HCT116 (cell line): ENCODE measurements around the gene TXNDC17. TPM values are rescaled to one million over a fixed set of nuclear protein-coding genes. Genes with fewer than 3 reads are reported as not detected.

Source experiments
- ATAC-seq: fragments of 200-7000 bp; cut with Tn5 transposase; 2 replicates; pipeline ENCODE4 v1.9.1; 2020; ENCODE audit warnings: mild to moderate bottlenecking, moderate library complexity
- BruUV-seq: library from RNA; stranded (reverse); fragments of 400-500 nt; replicated peaks from 2 replicates; lab custom pipeline; 2021; lab: Mats Ljungman, UMichigan
- CTCF ChIA-PET: fragments of 300-600 bp; sonication (Branson Sonifier 250); formaldehyde crosslinking; loops from one replicate; lab custom pipeline; 2021; ENCODE audit warnings: antibody characterized with exemption; lab: Charles Lee
- POLR2A ChIA-PET: fragments of 300-600, 350-600 bp; sonication (Branson Sonifier 250); formaldehyde crosslinking; loops from one replicate; lab custom pipeline; 2021; ENCODE audit warnings: antibody characterized with exemption; lab: Charles Lee
- RAD21 ChIA-PET, 2 experiments: fragments of 300-600 bp; sonication (Branson Sonifier 250); formaldehyde crosslinking; loops; one replicate each; lab custom pipeline; 2023; ENCODE audit warnings: low total read pairs in 2 of 2; ENCODE audit not compliant: uncharacterized antibody in 2 of 2, unreplicated experiment in 2 of 2, low non-redundant PET in 1 of 2; lab: Charles Lee
- DNase-seq: peaks from one replicate; pipeline ENCODE4 v3.0.0-alpha.2; 2010; ENCODE audit warnings: low read depth, low spot score
- H2AFZ ChIP-seq: fragments of 200-600 bp; shearing (Covaris generic), sonication (generic); 2 replicates; pipeline ENCODE4 v1.6.1; 2017; ENCODE audit warnings: low read depth, mixed run types, mixed read lengths, antibody characterized with exemption, low read length; ENCODE audit not compliant: poor library complexity, severe bottlenecking
- H3K27ac ChIP-seq: 2 replicates; pipeline ENCODE4 v1.5.1; 2012; ENCODE audit warnings: low read depth, low read length
- H3K27me3 ChIP-seq: fragments of 200-600 bp; sonication (generic); 2 replicates; pipeline ENCODE4 v1.6.1; 2016; ENCODE audit warnings: mixed run types, low read length, mixed read lengths; ENCODE audit not compliant: insufficient read depth
- H3K36me3 ChIP-seq, 2 experiments: fragments of 200-500 bp in 1 of 2; fragments of 200-600 bp in 1 of 2; sonication (Bioruptor generic) in 1 of 2; sonication (generic) in 1 of 2; 2 replicates each; pipeline versions ENCODE4 v1.5.1 to v1.6.1; 2014 to 2016; ENCODE audit warnings: low read length in 2 of 2, inconsistent platforms in 1 of 2, mixed read lengths in 1 of 2, mixed run types in 1 of 2; ENCODE audit not compliant: insufficient read depth in 2 of 2, control insufficient read depth in 1 of 2
- H3K4me1 ChIP-seq, 2 experiments: fragments of 200-600 bp in 1 of 2; sonication (generic) in 1 of 2; 2 replicates each; pipeline versions ENCODE4 v1.5.1 to v1.6.1; 2012 to 2017; ENCODE audit warnings: low read length in 2 of 2, inconsistent platforms in 1 of 2, mild to moderate bottlenecking in 1 of 2, mixed read lengths in 1 of 2, mixed run types in 1 of 2, moderate library complexity in 1 of 2; ENCODE audit not compliant: insufficient read depth in 2 of 2, control insufficient read depth in 1 of 2
- H3K4me2 ChIP-seq: fragments of 200-600 bp; sonication (generic); 2 replicates; pipeline ENCODE4 v1.6.1; 2017; ENCODE audit warnings: mixed run types, low read length, mixed read lengths
- H3K4me3 ChIP-seq, 2 experiments: fragments of 200-600 bp in 1 of 2; sonication (generic) in 1 of 2; replicated peaks in 1 of 2; 2 replicates each; pipeline ENCODE4 v1.5.1; 2011 to 2016; ENCODE audit warnings: low read length in 2 of 2, control low read depth in 1 of 2, low read depth in 1 of 2, mild to moderate bottlenecking in 1 of 2, mixed read lengths in 1 of 2, mixed run types in 1 of 2
- H3K79me2 ChIP-seq: fragments of 200-600 bp; sonication (generic); 2 replicates; pipeline ENCODE4 v1.6.1; 2017; ENCODE audit warnings: mild to moderate bottlenecking, mixed run types, low read length, moderate library complexity, mixed read lengths; ENCODE audit not compliant: insufficient read depth
- H3K9ac ChIP-seq: fragments of 200-600 bp; sonication (generic); 2 replicates; pipeline ENCODE4 v1.6.1; 2016; ENCODE audit warnings: low read length, mixed read lengths
- H3K9me2 ChIP-seq: fragments of 200-600 bp; sonication (generic), shearing (Covaris generic); 2 replicates; pipeline ENCODE4 v1.6.1; 2017; ENCODE audit warnings: mixed run types, mild to moderate bottlenecking, moderate library complexity; ENCODE audit not compliant: insufficient read depth
- H3K9me3 ChIP-seq, 2 experiments: fragments of 200-500 bp in 1 of 2; fragments of 200-600 bp in 1 of 2; sonication (Bioruptor generic) in 1 of 2; sonication (generic) in 1 of 2; 2 replicates each; pipeline ENCODE4 v1.6.1; 2014 to 2017; ENCODE audit warnings: low read length in 2 of 2, mixed read lengths in 2 of 2, inconsistent platforms in 1 of 2, low read depth in 1 of 2, mild to moderate bottlenecking in 1 of 2, mixed run types in 1 of 2, moderate library complexity in 1 of 2; ENCODE audit not compliant: control insufficient read depth in 1 of 2, insufficient read depth in 1 of 2
- H4K20me1 ChIP-seq: fragments of 200-600 bp; sonication (generic), shearing (Covaris generic); 2 replicates; pipeline ENCODE4 v1.6.1; 2017; ENCODE audit warnings: mixed run types, mild to moderate bottlenecking, moderate library complexity; ENCODE audit not compliant: insufficient read depth
- CTCF ChIP-seq, 3 experiments: fragments of 200-600 bp in 1 of 3; sonication (generic) in 1 of 3; IDR thresholded peaks in 2 of 3; conservative IDR thresholded peaks in 1 of 3; 2 replicates each; pipeline ENCODE4 v1.5.1; 2012 to 2017; ENCODE audit warnings: low read depth in 2 of 3, low read length in 2 of 3, antibody characterized with exemption in 1 of 3, borderline replicate concordance in 1 of 3, control low read depth in 1 of 3, mild to moderate bottlenecking in 1 of 3, mixed read lengths in 1 of 3, mixed run types in 1 of 3, moderate library complexity in 1 of 3; ENCODE audit not compliant: insufficient read depth in 1 of 3
- EGR1 ChIP-seq: IDR thresholded peaks from 2 replicates; pipeline ENCODE4 v1.6.1; 2012; ENCODE audit warnings: low read depth
- EZH2phosphoT487 ChIP-seq: fragments of 200-600 bp; IDR thresholded peaks from 2 replicates; pipeline ENCODE4 v1.6.1; 2018; ENCODE audit warnings: antibody characterized with exemption, borderline replicate concordance
- FOSL1 ChIP-seq: IDR thresholded peaks from 2 replicates; pipeline ENCODE4 v1.6.1; 2012; ENCODE audit warnings: low read depth
- JUND ChIP-seq: IDR thresholded peaks from 2 replicates; pipeline ENCODE4 v1.6.1; 2012
- POLR2A ChIP-seq: IDR thresholded peaks from 2 replicates; pipeline ENCODE4 v1.7.0; 2011; ENCODE audit warnings: borderline replicate concordance; ENCODE audit not compliant: insufficient read depth, insufficient read length; ENCODE audit errors: extremely low read depth
- POLR2AphosphoS5 ChIP-seq: IDR thresholded peaks from 2 replicates; pipeline ENCODE4 v1.6.1; 2011; ENCODE audit warnings: mild to moderate bottlenecking, low read depth, low read length, moderate library complexity
- RAD21 ChIP-seq: IDR thresholded peaks from 2 replicates; pipeline ENCODE4 v1.6.1; 2012; ENCODE audit warnings: low read depth, mild to moderate bottlenecking
- SIN3A ChIP-seq: IDR thresholded peaks from 2 replicates; pipeline ENCODE4 v1.6.1; 2012; ENCODE audit warnings: low read depth
- SP1 ChIP-seq: IDR thresholded peaks from 2 replicates; pipeline ENCODE4 v1.6.1; 2012; ENCODE audit warnings: low read depth
- TCF7L2 ChIP-seq: IDR thresholded peaks from 2 replicates; pipeline ENCODE4 v1.7.0; 2011; ENCODE audit warnings: borderline replicate concordance, inconsistent platforms; ENCODE audit not compliant: insufficient read depth, insufficient read length; ENCODE audit errors: extremely low read depth
- ZFX ChIP-seq: fragments of 450-650 bp; IDR thresholded peaks from 2 replicates; pipeline ENCODE4 v1.6.1; 2017
- intact Hi-C: fragments of 100-400 bp; cut with micrococcal nuclease; formaldehyde crosslinking; loops from 2 replicates; pipeline ENCODE4 v1.10.0; 2022
- total RNA-seq: library from RNA; stranded (reverse); gene quantifications from one replicate; pipeline ENCODE4 v1.2.1, GENCODE V29; 2021; ENCODE audit not compliant: unreplicated experiment
- TF ChIP-seq, protein P1 (sequence below): IDR thresholded peaks from 2 replicates; pipeline ENCODE4 v1.6.1; 2012
- TF ChIP-seq, protein P2 (sequence below): IDR thresholded peaks from 2 replicates; pipeline ENCODE4 v1.6.1; 2012

The TXNDC17 gene
- total RNA-seq, 1 experiment from 2014 or later: 121 TPM

GRCh38 chr17:6648181-6648580 is 7.3 kb downstream of the TXNDC17 start:
- TF ChIP-seq CTCF (IDR thresholded peaks at IDR 0.05 in 2 of 3, conservative IDR thresholded peaks at IDR 0.05 in 1 of 3; ENCODE audit: borderline replicate concordance in 1 of 3, insufficient read depth in 1 of 3, low read depth in 2 of 3, low read length in 2 of 3) (peak in 2 of 3 experiments; percentile 51 to 62; a peak in 5 of 6 replicates), FOSL1 (no peak), RAD21 (peak; percentile 66), POLR2A (no peak)
- TF ChIP-seq, all 23 proteins: peak for 2
- peak; percentile 41 for ATAC-seq
- BruUV-seq: no TSS peak
- Histone ChIP-seq H3K4me1 (peaks cover 11 to 19% of the 10 kb centered on the region in 2 experiments), H3K36me3 (peaks cover 37% of the 10 kb centered on the region in 2 experiments), H3K9ac (no peak overlapping the region), H3K27ac (no peak overlapping the region), H3K79me2 (peaks cover 80% of the 10 kb centered on the region), H4K20me1 (0 out of 2 replicates have a peak, but pooled peaks cover 8% of the 10 kb centered on the region), H3K9me3 (no peaks in the 10 kb centered on the region), H3K9me2 (no peaks in the 10 kb centered on the region), H3K27me3 (no peaks in the 10 kb centered on the region), H3K4me2 (no peak overlapping the region), H2AFZ (no peak overlapping the region), H3K4me3 (no peak overlapping the region)
- ChIA-PET RAD21 (interaction anchor here (0.7 kb wide), 2 partner anchors 175 to 212 kb away, joined by 3 read pairs; no protein-coding TSS in a partner anchor), POLR2A (no interaction called here), CTCF (interaction anchor here (0.6 to 1.0 kb wide), 7 partner anchors 13 to 212 kb away, joined by 3 to 19 read pairs (median 3); no protein-coding TSS in a partner anchor)
- DNase-seq: no peak
- intact Hi-C loops: loop anchor here (1.0 to 10.0 kb wide), 2 partner anchors 175 to 1063 kb away; partner anchors contain the start of gene NLRP1

- intact Hi-C loops: no loop called here
- H3K4me3 ChIP-seq: peak within 1 kb of the TSS; percentile 70 to 92
- ChIA-PET RAD21 (no interaction called here), CTCF (interaction anchor here (1.0 to 1.3 kb wide), 3 partner anchors 178 to 353 kb away, joined by 3 read pairs; no protein-coding TSS in a partner anchor), POLR2A (interaction anchor here (0.8 to 1.4 kb wide), 2 partner anchors 9 to 374 kb away, joined by 3 to 7 read pairs; no protein-coding TSS in a partner anchor)
- no TSS peak for BruUV-seq
- H3K36me3 ChIP-seq: peaks cover 18 to 22% of the 10 kb centered on the region in 2 experiments; a peak in 3 of 4 replicates
- H3K9me3 ChIP-seq: no peaks in the 10 kb centered on the region
- H3K27me3 ChIP-seq: no peaks in the 10 kb centered on the region
- no peak within 1 kb of the TSS for H2AFZ ChIP-seq
- H4K20me1 ChIP-seq: 0 out of 2 replicates have a peak, but pooled peaks cover 8% of the 10 kb centered on the region
- peak within 1 kb of the TSS; percentile 80 for H3K9ac ChIP-seq
- peak; percentile 84 for DNase-seq
- ATAC-seq: peak; percentile 96
- peak within 1 kb of the TSS; percentile 65 for H3K4me2 ChIP-seq
- no peaks in the 10 kb centered on the region for H3K9me2 ChIP-seq
- H3K79me2 ChIP-seq: peaks cover 48% of the 10 kb centered on the region
- H3K4me1 ChIP-seq: peaks cover 11 to 15% of the 10 kb centered on the region in 2 experiments
- H3K27ac ChIP-seq: peak within 1 kb of the TSS; percentile 82
- TF ChIP-seq ZFX: no peak
- TF ChIP-seq, protein P1, sequence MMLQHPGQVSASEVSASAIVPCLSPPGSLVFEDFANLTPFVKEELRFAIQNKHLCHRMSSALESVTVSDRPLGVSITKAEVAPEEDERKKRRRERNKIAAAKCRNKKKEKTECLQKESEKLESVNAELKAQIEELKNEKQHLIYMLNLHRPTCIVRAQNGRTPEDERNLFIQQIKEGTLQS: no peak
- no peak for TF ChIP-seq TCF7L2
- TF ChIP-seq POLR2AphosphoS5: peak; percentile 90
- TF ChIP-seq SP1: peak; percentile 63
- no peak; the same call in 1 of the 2 replicates for TF ChIP-seq EGR1
- no peak for TF ChIP-seq JUND
- TF ChIP-seq, protein P2, sequence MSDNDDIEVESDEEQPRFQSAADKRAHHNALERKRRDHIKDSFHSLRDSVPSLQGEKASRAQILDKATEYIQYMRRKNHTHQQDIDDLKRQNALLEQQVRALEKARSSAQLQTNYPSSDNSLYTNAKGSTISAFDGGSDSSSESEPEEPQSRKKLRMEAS: peak; percentile 34
- TF ChIP-seq EZH2phosphoT487: no peak
- peak; percentile 74; the same call in 1 of the 2 replicates for TF ChIP-seq SIN3A
- TF ChIP-seq RAD21: no peak
- TF ChIP-seq POLR2A: peak; percentile 84
- TF ChIP-seq CTCF (IDR thresholded peaks at IDR 0.05 in 2 of 3, conservative IDR thresholded peaks at IDR 0.05 in 1 of 3; ENCODE audit: borderline replicate concordance in 1 of 3, insufficient read depth in 1 of 3, low read depth in 2 of 3, low read length in 2 of 3): no peak
Observed at GRCh38 chr17:6651354-6651918, 10.6 kb downstream of the TXNDC17 start, which contains the start of the genes C17orf100 and MED31. TSS of gene C17orf100 (plus strand) at chr17:6651762. CDS start at chr17:6651914, 152 bp downstream. TSS of gene MED31 (minus strand) at chr17:6651605. CDS start at chr17:6651528, 77 bp downstream.
